RPMI8226 (cell line): ENCODE measurements around the gene TANGO6.
"Not testable (repeated sequence)": the region's sequence is repeated elsewhere in the genome, so short reads cannot be mapped to it uniquely, and the experiment has no call there.

ENCODE experiments used
- DNase-seq: peaks from one replicate; pipeline ENCODE4 v3.0.0-alpha.2; 2015

The TANGO6 gene

GRCh38 chr16:68843482-68844210 lies at the start of gene TANGO6:
TANGO6 (plus strand) TSS chr16:68843531; CDS start chr16:68843618, 87 bp downstream.
- DNase-seq: peak; percentile 93

DNA sequence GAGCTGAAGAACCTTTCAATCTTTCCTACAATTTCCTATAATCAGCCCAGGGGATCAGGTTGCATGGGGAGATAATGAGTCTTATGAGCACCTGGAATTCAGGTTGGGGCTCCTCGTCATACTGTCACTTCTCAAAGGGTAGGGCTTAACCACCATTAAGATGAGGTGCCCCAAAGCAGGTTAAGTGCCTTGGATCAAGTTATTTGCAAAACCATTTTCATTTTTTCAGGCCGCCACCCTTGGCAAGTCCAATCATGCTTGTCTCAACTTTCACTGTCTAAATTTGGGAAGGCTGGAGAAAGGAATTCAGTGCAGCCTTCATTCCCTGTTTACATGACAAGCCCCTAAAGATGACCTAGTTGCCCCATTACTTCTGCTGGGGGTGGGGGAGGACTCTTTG lies 44.9 kb upstream of the TANGO6 start:
- DNase-seq: no peak

DNA sequence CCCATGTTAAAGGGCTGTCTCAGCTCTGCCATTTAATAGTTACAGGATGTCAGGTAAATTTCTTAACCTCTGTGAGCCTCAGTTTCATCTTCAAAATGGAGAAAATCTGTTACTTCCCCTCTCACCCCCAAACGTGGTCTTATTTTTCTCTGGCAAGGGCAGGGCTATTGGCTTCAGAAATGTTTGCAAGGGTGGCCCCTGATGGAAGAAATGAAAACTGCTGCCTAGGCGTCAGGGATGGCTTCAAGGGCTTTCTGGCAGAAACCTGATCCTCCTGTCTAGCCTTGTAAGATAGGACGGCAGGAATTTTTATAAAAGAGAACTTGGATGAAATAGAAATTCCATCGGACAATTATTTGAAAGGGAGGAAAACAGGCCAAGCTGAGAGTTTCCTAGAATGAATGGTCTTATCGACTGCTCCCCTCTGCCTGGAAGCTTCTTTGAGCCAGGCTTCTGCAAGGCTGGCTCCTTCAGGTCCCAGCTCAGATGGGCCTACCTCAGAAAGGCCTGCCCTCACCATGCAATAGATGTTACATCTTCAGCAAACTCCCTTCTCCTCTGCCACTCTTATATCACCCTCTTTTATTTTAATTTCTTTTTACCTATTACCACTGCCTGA lies 43.0 kb upstream of the TANGO6 start:
- DNase-seq: peak; percentile 84

- no peak for DNase-seq
Observed at GRCh38 chr16:68802190-68802589, 41.1 kb upstream of the TANGO6 start.

GRCh38 chr16:68806422-68806821 lies 36.9 kb upstream of the TANGO6 start:
- DNase-seq: no peak

DNA sequence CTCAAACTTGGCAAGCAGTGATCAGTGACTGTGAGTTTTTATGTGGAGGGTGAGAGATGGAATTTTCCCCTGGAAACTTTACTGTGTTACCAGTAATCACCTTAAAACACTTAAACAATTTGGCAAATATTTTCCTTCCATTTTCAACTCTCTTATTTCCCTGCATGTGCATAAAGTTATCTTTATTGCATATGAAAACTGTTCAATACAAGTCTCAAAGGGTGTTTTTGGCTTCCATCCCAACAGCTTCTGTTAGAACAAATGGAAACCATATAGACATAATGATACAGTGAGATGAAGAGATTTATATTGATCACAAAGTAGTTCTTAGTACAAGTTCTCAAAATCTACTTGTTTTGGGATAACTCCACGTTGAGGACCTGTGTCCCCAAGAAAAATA lies 36.4 kb upstream of the TANGO6 start:
- DNase-seq: no peak

GRCh38 chr16:68814516-68814915 lies 28.8 kb upstream of the TANGO6 start:
- DNase-seq: no peak

DNA sequence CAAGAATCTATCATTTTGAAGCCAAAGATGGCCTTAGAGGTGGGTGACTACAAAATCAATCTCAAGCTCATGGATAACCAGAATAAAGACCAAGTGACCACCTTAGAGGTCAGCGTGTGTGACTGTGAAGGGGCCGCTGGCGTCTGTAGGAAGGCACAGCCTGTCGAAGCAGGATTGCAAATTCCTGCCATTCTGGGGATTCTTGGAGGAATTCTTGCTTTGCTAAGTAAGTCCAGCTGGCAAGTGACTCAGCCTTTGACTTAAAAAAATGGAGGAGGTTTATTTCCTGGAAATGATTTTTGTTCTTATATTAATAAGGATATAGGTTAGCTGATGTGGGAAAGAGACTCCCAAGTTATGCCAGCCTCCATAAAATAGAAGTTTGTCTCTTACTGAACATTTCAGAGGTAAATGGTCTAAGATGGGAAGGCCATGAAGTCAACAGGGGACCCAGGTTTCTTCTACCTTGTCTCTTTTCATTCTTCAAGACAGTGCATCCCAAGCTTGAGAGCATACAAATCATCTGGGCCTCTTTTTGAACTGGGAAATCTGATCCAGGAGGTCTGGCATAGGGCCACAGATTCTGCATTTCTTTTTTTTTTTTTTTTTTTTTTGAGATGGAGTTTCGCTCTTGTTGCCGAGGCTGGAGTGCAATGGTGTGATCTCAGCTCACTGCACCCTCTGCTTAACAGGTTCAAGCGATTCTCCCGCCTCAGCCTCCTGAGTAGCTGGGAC lies 19.8 kb upstream of the TANGO6 start:
- DNase-seq: no peak

GRCh38 chr16:68825427-68825826 lies 17.9 kb upstream of the TANGO6 start:
- DNase-seq: no peak

GRCh38 chr16:68826652-68827051 lies 16.7 kb upstream of the TANGO6 start:
- no peak for DNase-seq

DNA sequence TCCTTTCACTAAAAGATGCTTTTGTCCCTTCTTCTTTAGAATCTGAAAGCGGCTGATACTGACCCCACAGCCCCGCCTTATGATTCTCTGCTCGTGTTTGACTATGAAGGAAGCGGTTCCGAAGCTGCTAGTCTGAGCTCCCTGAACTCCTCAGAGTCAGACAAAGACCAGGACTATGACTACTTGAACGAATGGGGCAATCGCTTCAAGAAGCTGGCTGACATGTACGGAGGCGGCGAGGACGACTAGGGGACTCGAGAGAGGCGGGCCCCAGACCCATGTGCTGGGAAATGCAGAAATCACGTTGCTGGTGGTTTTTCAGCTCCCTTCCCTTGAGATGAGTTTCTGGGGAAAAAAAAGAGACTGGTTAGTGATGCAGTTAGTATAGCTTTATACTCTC lies 10.1 kb upstream of the TANGO6 start:
- no peak for DNase-seq

DNA sequence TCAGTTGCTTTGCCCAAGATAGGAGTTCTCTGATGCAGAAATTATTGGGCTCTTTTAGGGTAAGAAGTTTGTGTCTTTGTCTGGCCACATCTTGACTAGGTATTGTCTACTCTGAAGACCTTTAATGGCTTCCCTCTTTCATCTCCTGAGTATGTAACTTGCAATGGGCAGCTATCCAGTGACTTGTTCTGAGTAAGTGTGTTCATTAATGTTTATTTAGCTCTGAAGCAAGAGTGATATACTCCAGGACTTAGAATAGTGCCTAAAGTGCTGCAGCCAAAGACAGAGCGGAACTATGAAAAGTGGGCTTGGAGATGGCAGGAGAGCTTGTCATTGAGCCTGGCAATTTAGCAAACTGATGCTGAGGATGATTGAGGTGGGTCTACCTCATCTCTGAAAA lies 8.8 kb upstream of the TANGO6 start:
- DNase-seq: no peak

- DNase-seq: no peak
Observed at GRCh38 chr16:68835970-68836369, 7.4 kb upstream of the TANGO6 start.

DNA sequence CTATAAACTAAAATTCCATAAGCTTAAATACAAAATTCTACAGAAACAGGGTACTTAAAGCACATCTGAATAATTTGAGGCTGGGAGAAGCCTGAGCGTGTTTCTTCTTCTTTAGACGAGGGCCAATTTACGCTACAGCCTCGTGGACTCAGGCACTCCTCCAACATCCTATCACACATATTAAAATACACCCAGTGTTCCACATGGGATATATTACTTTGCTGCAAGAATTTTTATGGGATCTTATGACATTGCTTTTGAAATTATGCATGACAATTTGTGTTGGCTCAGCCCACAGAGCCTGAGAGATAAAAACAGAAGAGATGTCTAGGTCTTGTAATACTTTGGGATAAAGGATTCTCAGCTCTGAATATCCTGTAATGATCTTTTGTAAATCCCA lies 3.5 kb upstream of the TANGO6 start:
- DNase-seq: no peak

- not testable (repeated sequence) for DNase-seq
Observed at GRCh38 chr16:68842964-68843481, 308 bp upstream of the TANGO6 start.

DNA sequence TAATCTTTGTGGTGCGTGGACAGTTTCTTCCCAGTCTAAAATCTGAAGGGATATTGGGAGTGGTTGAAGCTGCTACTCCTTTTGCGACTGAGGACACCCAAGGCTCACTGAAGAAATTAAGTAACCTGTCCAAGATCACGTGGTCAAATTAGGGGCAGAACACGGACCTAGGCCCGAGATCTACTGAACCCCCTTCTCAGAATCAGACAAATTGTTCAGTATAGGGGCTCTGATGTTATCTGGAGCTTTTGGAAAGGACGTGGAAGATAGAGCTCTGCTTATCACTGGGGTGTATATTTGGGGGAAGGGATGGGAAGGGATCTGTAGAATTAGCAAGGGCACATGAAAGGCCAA lies 857 bp downstream of the TANGO6 start:
- DNase-seq: no peak

DNA sequence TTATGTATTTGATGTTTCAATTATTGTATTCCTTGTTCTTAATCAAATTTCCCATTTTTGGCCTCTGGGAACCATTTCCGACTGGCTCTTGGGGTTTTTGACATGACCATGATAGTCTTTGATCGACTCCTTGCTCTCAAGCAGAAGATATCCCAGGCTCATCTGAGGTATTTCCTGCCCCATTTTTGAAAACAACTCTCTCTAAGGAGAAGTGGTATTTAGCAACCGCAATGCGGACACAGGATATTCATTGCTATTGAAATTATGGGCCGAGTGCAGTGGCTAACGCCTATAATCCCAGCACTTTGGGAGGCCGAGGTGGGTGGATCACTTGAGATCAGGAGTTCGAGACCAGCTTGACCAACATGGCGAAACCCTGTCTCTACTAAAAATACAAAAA lies 5.5 kb downstream of the TANGO6 start:
- DNase-seq: no peak

- DNase-seq: no peak
Observed at GRCh38 chr16:68850481-68850880, 7.2 kb downstream of the TANGO6 start.

DNA sequence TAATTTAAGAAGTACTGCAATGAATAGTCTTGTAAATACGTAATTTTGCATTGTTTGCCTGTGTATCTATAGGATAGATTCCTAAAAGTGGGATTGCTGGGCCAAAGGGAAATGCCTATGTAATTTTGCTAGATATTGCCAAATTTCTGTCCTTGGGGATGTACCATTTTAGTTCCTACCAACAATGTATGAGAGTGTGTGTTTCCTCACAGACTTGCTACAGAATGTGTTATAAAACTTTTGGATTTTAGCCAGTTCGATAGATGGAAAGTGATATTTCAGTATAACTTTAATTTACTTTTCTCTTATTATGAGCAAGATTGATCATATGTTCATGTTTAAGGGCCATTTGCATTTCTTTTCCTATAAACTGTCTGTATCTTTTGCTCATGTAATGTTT lies 8.3 kb downstream of the TANGO6 start:
- no peak for DNase-seq

DNA sequence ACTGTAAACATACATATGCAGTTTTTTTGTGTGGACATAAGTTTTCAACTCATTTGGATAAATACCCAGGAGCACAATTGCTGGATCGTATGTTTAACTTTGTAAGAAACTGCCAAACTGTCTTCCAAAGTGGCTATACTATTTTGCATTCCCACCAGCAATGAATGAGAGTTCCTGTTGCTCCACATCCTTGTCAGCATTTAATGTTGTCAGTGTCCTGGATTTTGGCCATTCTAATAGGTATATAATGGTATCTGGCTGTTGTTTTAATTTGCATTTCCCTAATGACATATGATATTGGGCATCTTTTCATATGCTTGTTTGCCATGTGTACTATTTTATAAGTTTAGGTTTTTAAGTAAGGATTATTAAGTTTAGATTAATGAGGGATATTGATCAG lies 14.1 kb downstream of the TANGO6 start:
- DNase-seq: no peak

DNA sequence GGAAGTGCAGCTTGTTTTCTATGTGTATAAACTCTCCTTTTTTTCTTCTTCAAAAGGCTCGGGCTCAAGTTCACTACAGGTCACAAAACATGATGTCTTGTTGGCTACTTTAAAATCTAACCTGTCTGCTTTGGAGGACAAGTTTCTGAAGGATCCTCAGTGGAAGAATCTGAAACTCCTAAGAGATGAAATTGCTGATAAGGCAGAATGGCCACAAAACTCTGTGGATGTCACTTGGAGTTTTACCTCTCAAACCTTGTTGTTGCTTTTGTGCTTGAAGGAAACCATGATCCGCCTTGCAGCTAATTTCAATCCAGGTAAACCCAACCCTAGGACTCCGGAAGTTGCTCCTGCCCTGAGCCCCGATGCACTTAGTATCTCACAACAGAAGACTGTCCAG lies 16.5 kb downstream of the TANGO6 start:
- DNase-seq: no peak

- DNase-seq: no peak
Observed at GRCh38 chr16:68860978-68861892, 17.9 kb downstream of the TANGO6 start.

GRCh38 chr16:68866933-68867332 lies 23.6 kb downstream of the TANGO6 start:
- no peak for DNase-seq
